Adipose tissue (tissue), 3 donors: ENCODE data around the gene DNAH17. TPM values are rescaled to one million over a fixed set of nuclear protein-coding genes. Genes with fewer than 3 reads are reported as not detected.

ENCODE experiments used
- H3K27ac ChIP-seq: one replicate; pipeline ENCODE4 v1.5.1; 2013; ENCODE audit warnings: low read depth, low read length
- WGBS, 3 donors: extraction: QIAGEN DNeasy Blood & Tissue Kit; methylation state at CpG; one replicate each; pipeline ENCODE4 v1.1.7; 2013; 5-methylcytosine and 5-hydroxymethylcytosine counted together
- polyA plus RNA-seq, 3 donors: library from polyadenylated mRNA; stranded (reverse); fragments of 200-250 nt; gene quantifications; one replicate each; pipeline ENCODE4 v1.2.3, GENCODE V29; 2013
- donor health status: healthy with polysubstance abuse.
- donor health status: Bipolar disorder and iron deficiency.
- donor health status: healthy.

DNAH17 gene
- polyA plus RNA-seq, 3 donors: 0.35 to 4.8 (median 4.4) TPM

DNA sequence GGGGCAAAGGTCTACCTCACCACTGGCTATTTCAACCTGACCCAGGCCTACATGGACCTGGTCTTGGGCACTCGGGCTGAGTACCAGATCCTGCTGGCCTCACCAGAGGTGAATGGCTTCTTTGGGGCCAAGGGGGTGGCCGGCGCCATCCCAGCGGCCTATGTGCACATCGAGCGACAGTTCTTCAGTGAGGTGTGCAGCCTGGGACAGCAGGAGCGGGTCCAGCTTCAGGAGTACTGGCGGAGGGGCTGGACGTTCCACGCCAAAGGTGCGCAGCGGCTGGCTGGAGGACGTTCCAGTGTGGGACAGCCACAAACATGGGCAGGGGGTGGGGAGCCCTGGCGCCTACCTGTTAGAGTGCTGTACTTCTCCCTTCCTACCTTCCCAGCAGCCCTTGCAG lies 173.4 kb downstream of the DNAH17 start:
- no peak overlapping the region for H3K27ac ChIP-seq
- 94 to 95% (median 94%) methylated on average over 14 of the region's 14 CpGs for WGBS, 3 donors

DNA sequence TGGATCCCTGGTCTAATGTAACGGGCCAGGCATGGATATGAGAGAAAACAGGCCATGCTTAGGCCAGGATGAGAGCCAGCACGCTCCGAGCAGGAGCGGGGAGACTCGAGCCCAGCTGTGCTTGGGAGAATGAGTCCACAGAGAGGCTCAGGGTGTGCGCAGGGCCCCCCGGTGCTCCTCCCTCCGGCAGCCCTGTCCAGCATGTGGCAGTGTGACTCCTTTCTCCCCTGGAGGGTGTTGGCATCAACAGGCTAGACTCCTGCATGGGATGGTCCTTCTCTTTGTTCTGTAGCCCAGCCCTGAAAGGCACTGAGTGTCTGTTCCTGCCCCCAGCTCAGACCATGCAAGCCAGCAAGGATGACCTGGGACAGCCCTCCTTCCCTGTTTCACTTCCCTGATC lies 175.3 kb downstream of the DNAH17 start:
- no peak overlapping the region for H3K27ac ChIP-seq
- 56 to 93% (median 71%) methylated on average over 6 to 8 of the region's 8 CpGs for WGBS, 3 donors

DNA sequence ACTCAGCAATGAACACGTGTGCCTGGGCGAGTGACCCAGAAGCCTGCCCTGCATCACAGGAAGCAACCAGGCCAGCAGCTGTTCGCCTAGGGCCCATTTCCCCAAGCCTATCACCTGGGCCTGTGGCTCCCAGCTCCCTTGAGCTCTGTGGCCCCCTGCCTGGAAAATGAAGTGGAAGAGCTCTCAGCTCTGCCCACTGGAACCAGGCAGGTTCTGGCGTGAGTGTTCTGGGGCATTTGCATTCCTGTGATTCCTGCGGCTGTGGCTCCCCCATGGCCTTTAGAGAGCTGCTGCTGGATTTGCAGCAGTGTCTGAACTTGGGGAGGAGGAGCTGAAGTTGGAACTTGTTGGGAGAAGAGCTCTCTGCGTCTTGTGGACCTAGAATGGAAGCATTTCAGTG lies 175.9 kb downstream of the DNAH17 start:
- no peak overlapping the region for H3K27ac ChIP-seq

DNA sequence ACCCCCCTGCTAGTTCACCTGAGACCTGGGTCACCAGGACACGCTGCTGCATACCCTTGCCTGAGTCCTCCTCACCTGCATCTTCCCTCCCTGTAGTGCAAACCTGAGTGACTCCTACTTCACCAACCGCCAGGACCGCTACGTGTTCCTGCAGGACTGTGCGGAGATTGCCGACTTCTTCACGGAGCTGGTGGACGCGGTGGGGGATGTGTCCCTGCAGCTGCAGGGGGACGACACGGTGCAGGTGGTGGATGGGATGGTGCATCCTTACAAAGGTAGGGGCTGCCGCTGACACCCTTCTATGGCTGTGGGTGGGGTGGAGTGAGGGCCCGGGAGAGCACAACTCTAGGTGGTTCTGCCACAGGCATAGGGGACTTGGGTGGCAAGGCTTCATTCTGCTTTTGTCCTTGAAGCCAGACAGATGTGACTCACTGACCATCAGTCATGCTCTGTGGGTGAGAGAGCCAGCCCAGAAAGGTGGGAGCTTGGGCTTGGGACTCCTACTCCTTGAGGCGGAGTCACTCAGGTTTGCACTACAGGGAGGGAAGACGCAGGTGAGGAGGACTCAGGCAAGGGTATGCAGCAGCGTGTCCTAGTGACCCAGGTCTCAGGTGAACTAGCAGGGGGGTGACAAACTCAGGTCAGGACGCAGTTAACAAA lies 176.5 kb downstream of the DNAH17 start:
- H3K27ac ChIP-seq: no peak overlapping the region
- 88 to 91% (median 89%) methylated on average over 17 of the region's 17 CpGs for WGBS, 3 donors

More for the DNA sequence above, 175.9 kb downstream of the DNAH17 start:
- 68 to 84% (median 69%) methylated on average over 6 of the region's 6 CpGs for WGBS, 3 donors

DNA sequence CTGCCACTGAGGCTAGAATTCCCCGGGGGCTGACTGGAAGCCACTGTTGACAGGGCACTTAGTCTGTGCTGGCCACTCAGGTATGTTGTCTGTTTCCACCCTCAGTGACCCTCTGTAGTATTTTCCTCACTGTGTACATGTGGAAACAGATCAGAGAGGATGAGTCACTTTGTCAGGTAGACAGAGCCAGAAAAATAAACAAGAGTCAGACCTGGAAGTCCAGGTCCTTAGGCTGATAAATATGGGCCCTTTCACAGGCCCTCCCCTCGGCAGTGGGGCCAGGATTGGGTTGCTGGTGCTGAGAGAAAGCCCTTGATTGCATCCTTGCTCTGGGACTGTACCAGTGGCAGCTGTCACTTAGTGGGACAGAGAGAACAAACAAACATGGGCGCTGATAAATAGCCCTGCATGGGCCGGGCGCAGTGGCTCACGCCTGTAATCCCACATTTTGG lies 177.5 kb downstream of the DNAH17 start:
- 80 to 96% (median 83%) methylated on average over 6 of the region's 6 CpGs for WGBS, 3 donors
- no peak overlapping the region for H3K27ac ChIP-seq

DNA sequence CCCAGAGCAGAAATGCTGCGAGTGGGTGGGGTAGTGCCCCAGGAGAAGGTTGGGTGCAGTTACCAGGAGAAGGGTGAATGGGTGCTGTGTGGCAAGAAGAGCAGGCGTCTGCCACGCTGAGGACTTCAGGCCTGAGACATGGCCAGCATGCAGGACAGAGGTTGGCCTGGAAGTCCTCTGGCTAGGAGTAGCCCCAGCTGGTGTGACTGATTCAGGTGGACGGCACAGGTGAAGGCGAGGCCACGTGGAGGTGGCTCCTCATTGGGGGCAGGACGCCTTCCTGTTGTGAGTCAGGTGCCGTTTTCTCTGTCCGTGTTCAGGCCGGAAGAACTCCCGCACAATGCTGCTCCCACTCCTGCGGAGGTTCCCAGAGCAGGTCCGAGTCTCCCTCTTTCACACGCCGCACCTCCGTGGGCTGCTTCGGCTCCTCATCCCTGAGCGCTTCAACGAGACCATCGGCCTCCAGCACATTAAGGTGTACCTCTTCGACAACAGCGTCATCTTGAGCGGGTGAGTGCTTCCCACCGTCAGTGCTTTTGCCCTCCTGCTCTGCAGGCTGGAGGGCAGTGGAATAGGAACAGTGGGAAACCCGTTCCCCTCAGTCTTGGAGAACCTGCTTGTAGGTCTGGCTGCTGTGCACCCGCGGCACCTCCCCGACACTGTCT lies 178.0 kb downstream of the DNAH17 start:
- 82 to 98% (median 87%) methylated on average over 27 to 28 of the region's 28 CpGs for WGBS, 3 donors

DNA sequence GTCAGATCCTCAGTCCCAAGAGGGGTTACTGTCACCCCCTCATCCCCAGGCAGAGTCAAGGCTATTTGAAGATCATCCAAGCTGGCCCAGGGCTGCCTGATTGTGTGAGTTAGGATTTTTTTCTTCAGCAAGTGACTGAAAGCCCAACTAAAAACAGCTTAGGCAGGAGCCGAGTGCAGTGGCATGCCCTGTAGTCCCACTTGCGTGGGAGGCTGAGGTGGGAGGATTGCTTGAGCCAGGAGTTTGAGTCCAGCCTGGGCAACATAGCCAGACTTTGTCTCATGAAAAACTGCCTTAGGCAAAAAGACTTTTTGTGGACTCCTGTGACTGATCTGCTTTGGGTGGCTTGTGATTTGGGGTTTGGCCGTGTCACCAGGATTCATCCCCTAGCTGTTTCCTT lies 178.8 kb downstream of the DNAH17 start:
- 84 to 90% (median 88%) methylated on average over 3 of the region's 3 CpGs for WGBS, 3 donors
- H3K27ac ChIP-seq: no peak overlapping the region

More for the DNA sequence above, 178.0 kb downstream of the DNAH17 start:
- no peak overlapping the region for H3K27ac ChIP-seq

DNA sequence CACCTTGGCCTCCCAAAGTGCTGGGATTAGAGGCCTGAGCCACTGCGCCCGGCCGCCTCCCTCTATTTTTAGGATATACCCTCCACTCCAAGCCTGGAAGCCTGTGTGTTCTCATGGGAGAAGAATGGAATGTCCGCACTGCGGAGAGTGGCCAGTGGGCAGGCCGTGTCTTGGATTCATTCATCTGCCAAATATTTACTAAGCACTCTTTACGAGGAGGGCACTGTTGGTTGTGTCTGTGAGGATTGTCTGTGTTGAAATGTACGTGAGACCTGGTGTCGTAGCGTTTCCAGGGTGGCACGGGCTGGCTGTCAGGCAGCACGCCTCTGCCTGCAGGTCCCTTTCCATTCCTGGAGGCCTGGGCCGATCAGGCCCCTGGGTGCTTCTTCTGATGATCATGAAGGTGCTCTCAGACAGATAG lies 179.5 kb downstream of the DNAH17 start:
- WGBS, 3 donors: 46 to 81% (median 55%) methylated on average over 13 of the region's 13 CpGs
- H3K27ac ChIP-seq: no peak overlapping the region

DNA sequence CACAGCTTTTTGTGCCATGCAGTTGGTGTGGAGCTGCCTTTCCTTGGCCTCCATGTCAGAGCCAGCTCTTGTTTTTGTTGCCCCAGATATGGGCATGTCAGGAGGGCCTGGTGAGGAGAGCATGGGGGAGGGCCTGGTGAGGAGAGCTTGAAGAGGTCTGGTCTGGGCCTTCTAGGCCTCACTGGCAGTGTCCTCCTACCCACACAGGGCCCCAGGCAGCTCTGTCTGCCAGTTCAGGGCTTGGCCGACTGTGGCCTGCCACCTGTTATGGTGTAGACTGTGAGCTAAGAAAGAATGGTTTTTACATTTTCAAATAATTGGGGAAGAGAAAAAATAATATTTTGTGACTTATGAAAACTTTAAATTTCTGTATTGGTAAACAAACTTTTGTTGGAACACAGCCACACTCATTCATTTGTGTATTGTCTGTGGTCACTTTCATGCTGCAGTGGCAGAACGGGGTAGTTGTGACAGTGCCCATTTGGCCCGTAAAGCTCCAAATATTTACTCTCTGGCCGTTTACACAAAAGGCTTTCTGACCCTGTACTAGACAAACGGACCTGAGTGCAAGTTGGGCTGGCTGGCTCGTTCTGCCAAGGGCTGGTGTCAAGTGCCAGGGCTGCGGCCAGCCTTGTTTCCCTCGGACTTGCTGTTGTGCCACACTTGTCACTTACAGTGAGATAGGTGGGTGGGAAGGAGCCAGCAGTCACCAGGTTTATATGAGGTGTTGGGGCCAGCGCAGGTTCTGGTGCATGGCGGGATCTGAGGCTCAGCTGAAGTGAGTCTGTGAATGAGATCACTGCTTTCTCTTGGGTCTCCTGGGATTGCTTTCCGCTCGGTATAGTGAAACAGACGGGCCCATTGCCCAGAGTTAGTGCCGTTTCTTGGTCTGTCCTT lies 180.5 kb downstream of the DNAH17 start:
- no peak overlapping the region for H3K27ac ChIP-seq
- WGBS, 3 donors: 37 to 71% (median 53%) methylated on average over 14 of the region's 14 CpGs

DNA sequence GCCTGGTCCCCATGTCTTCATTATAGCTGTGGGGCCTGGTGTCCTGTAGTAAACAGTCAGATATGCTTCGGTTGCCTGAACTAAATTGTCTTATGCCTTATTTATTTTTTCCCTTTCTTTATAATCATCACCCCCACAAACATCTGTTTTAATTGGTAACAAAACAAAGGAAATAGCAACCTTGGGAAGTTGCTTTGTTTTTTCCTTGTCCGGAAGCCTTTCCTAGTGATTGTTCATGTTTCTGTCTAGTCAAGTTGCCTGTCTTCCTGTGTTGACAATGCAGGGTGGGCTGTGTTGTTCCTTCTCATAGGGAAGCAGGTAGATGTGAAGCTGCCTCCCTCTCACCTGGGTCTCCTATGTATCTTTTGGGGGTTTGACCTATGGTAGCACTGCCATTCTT lies 182.0 kb downstream of the DNAH17 start:
- H3K27ac ChIP-seq: no peak overlapping the region
- 73 to 87% (median 83%) methylated on average over 2 of the region's 2 CpGs for WGBS, 3 donors

DNA sequence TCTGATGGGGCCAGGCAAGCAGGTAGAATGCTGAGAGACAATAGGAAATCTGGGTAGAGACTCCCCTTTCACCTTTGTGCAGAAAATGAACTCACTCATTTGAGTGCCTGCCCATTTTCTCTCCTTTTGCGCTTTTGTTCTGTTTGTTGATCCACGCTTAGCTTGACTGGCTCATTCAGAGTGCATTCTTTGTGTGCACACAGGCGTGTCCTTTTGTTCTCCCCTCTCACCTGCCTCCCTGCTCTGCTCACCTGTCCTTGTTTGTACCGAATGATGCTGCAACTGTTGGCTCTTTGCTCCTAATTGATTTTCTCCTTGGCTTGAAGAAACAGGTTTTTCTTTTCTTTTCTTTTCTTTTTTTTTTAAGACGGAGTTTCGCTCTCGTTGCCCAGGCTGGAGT lies 183.0 kb downstream of the DNAH17 start:
- H3K27ac ChIP-seq: no peak overlapping the region
- 91 to 94% (median 92%) methylated on average over 7 of the region's 7 CpGs for WGBS, 3 donors

DNA sequence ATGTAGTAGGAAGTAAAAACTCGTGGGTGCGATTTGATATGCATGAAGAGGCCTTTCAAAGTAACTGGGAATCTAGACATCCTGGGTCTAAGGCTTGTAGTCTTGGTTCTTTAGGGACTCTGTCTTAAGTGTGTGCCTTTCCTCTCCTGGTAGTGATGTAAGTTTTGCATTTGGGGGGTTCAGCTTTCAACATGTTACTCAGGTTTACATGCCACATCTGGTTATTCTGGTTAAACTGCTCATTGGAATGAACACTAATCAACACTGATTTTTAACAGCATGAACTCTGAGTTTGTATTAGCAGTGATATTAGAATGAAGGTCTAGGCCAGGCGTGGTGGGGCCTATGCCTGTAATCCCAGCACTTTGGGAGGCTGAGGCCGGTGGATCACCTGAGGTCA lies 183.6 kb downstream of the DNAH17 start:
- 88 to 95% (median 94%) methylated on average over 4 of the region's 4 CpGs for WGBS, 3 donors
- no peak overlapping the region for H3K27ac ChIP-seq

DNA sequence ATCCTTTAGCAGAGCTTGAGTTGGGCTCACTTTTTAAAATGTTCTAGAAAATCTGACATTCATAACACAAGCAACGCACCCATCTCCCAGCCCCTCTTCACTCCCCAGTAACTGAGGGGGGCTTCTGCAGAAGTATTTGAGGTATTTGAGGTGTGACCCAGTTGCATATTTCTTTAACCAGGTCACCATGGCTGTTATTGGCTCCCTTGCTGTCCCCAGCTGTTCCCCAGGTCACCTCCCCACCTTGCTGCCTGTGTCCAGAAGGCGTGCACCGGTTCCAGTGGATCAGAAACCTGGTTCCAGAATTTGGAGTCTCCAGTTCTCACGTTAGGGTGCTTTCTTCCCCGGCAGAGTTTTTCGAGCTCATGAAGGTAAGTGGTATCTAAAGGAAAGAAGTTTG lies 184.9 kb downstream of the DNAH17 start:
- no peak overlapping the region for H3K27ac ChIP-seq
- WGBS, 3 donors: 95 to 97% (median 96%) methylated on average over 6 of the region's 6 CpGs

DNA sequence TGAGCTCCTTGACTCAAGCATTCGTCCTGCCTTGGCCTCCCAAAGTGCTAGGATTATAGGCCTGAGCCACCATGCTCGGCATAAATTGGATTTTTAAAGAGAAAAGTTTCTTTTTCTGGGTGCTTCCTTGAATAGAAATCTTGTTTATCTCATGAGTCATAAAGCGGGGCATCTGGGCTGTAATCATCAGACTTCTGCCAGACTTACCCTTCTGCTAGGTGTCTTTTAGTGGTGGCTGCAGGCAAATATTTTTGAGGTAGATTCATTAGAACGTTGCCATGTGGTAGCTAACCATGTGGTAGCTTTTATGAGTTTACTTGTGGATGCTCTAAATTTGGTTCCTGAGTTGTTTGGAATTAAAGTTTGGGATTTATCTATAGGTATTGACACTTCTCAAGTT lies 185.4 kb downstream of the DNAH17 start:
- WGBS, 3 donors: 69 to 81% (median 77%) methylated on average over 4 of the region's 4 CpGs

DNA sequence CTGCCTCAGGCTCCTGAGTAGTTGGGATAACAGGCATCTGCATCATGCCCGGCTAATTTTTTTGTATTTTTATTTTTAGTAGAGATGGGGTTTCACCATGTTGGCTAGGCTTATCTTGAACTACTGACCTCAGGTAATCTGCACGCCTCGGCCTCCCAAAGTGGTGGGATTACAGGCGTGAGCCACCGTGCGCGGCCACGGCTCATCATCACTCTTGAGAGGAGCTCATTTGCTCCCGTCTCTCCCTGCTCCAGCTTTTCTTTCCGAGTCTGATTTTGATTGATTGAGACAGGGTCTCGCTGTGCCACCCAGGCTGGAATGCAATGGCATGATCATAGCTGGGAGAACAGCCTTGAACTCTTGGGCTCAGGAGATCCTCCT lies 186.2 kb downstream of the DNAH17 start:
- WGBS, 3 donors: 88 to 96% (median 94%) methylated on average over 11 of the region's 11 CpGs
- no peak overlapping the region for H3K27ac ChIP-seq

More for the DNA sequence above, 185.4 kb downstream of the DNAH17 start:
- H3K27ac ChIP-seq: no peak overlapping the region

DNA sequence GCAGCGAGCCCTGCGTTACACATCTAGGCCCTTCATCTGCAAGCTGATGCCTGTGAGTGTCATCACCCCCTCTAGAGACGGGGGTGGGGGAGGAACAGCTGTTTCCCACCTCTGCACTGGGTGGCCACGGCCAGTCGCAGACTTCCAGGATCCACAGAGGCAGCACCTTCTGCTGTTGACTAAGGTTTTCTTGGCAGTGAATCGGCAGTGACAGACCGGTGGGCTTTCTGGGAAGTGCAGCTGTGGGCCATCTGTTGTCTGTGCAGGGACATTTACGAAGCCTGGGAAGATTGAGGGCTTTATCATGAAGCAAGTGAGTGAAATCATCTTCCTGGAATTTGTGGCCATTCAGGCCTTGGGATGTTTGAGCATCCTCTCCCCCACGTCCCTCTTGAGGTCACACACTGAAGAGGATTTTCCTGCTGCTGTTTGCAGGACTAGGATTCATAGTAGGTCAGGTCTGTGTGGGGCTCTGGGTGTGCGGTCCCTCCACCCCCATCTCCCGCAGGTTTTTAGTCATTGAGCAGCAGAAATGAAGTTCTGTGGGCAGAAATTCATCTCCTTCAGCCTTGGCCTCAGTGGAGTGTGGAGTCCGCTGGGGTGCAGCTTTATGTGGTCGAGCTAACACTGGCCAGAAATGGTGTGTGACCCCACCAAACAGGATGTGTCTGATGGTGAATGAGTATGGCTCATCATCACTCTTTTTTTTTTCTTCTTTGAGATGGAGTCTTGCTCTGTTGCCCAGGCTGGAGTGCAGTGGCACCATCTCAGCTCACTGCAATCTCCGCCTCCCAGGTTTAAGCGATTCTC lies 186.8 kb downstream of the DNAH17 start:
- H3K27ac ChIP-seq: no peak overlapping the region
- WGBS, 3 donors: 50 to 81% (median 55%) methylated on average over 15 of the region's 15 CpGs

DNA sequence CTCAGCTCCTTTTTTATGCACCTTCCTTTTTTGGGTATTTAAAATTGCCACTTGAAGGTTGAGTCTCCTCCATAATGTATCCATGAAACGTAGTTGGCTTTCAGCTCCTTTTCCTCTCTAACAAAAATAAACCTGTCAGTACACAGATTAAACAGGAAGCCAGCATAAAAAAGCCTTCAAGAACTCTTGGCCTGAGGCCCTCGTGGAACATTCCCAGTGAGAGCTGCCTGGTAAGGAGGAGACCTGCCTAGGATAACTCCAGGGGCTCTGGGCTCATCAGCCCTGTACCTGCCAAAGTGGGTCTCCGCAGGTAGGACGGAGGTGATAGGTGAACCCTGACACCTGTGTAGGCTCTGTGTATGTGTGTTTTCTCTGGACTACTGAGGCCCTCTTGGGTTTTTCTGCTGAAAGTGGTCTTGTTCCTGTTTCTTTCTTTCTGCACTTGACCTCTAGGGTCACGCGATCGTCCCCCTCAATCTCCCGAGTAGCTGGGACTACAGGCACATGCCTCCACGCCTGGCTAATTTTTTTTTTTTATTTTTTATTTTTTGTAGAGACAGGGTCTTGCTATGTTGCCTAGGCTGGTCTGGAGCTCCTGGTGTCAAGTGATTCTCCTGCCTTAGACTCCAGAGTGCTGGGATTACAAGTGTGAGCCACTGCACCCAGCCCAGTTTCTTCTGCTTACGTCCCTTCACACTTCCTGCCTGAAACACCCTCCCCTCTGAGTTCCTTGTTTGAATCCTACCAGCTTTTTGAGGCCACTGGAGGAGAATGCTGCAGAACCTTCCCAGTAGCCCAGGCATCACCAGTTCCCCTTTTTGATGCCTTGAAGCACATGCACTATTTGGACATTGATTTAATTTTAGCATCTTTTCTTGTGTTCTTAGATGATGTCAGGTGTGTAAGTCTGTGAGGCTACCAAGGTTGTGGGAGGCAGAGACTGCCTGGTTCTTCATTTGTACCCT lies 188.9 kb downstream of the DNAH17 start:
- WGBS, 3 donors: 29 to 59% (median 33%) methylated on average over 10 of the region's 10 CpGs
- peak overlapping the region; percentile 71 for H3K27ac ChIP-seq
